HepG2 (cell line): ENCODE measurements around the gene CBFA2T2.

Experiments
- IRF2 ChIP-seq: IDR thresholded peaks from 2 replicates; pipeline ENCODE4 v1.6.1; 2018; ENCODE audit warnings: missing genetic modification reagents, missing compliant biosample characterization
- MXD4 ChIP-seq: IDR thresholded peaks from 2 replicates; pipeline ENCODE4 v1.6.1; 2016; ENCODE audit warnings: mild to moderate bottlenecking, missing biosample characterization, missing genetic modification reagents
- NONO ChIP-seq, 2 experiments: fragments of 450-650 bp in 1 of 2; sonication (generic) in 1 of 2; formaldehyde crosslinking in 1 of 2; IDR thresholded peaks in 1 of 2; conservative IDR thresholded peaks in 1 of 2; 2 replicates each; pipeline versions ENCODE4 v1.6.1 to v1.8.0; 2017 to 2022; ENCODE audit warnings: mild to moderate bottlenecking in 1 of 2, missing genetic modification reagents in 1 of 2, moderate library complexity in 1 of 2
- POLR2AphosphoS5 ChIP-seq: IDR thresholded peaks from 2 replicates; pipeline ENCODE4 v1.6.1; 2012; ENCODE audit warnings: low read depth, low read length
- XBP1 ChIP-seq: sonication (generic); formaldehyde crosslinking; IDR thresholded peaks from 2 replicates; pipeline ENCODE4 v1.5.0; 2020; ENCODE audit warnings: missing genetic modification reagents
- YY1 ChIP-seq: IDR thresholded peaks from 2 replicates; pipeline ENCODE4 v1.6.1; 2011; ENCODE audit warnings: low read length, low read depth, moderate library complexity, mild to moderate bottlenecking; ENCODE audit not compliant: insufficient read depth, insufficient replicate concordance
- ZNF121 ChIP-seq: sonication (generic); formaldehyde crosslinking; IDR thresholded peaks from 2 replicates; pipeline ENCODE4 v1.5.0; 2020; ENCODE audit warnings: mild to moderate bottlenecking, missing genetic modification reagents
- TF ChIP-seq, protein P1 (sequence below): sonication (generic); formaldehyde crosslinking; IDR thresholded peaks from 2 replicates; pipeline ENCODE4 v1.4.0; 2020; ENCODE audit warnings: low read depth, mild to moderate bottlenecking, missing genetic modification reagents
- TF ChIP-seq, protein P2 (sequence below): sonication (generic); formaldehyde crosslinking; IDR thresholded peaks from 2 replicates; pipeline ENCODE4 v1.4.0; 2020; ENCODE audit warnings: mild to moderate bottlenecking, low read depth, missing genetic modification reagents
- TF ChIP-seq, protein P3 (sequence below): sonication (generic); formaldehyde crosslinking; IDR thresholded peaks from 2 replicates; pipeline ENCODE4 v1.8.1; 2023; ENCODE audit warnings: mild to moderate bottlenecking, missing genetic modification reagents

DNA sequence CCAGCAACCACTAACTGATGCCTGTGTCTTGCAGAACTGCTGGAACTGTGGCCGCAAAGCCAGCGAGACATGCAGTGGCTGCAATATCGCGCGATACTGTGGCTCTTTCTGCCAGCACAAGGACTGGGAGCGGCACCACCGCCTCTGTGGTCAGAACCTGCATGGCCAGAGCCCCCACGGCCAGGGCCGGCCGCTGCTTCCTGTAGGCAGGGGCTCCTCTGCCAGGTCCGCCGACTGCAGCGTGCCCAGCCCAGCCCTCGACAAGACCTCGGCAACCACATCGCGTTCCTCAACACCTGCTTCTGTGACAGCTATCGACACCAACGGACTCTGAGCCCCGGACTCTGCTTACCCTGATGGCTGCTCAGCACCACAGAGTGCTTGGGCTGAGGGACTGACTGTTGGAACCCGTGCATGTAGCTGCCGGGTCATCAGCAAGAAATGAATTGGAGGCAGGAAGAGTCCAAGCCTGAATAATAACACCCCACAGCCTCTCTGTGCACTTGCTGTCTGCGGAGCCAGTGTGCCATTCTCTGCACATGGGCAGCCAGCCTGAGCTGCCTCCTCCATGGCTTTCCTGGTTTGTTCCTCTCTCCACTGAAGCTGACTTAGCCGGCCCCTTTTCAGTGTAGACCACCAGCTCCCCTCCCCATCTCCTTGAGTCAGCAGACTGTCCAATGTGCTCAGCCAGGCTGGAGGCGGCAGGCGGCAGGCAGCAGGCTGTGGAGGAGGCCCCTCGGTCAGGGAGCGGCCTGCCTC lies 154.6 kb downstream of the CBFA2T2 start:
- TF ChIP-seq, protein P1, sequence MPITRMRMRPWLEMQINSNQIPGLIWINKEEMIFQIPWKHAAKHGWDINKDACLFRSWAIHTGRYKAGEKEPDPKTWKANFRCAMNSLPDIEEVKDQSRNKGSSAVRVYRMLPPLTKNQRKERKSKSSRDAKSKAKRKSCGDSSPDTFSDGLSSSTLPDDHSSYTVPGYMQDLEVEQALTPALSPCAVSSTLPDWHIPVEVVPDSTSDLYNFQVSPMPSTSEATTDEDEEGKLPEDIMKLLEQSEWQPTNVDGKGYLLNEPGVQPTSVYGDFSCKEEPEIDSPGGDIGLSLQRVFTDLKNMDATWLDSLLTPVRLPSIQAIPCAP, result no peak
- no peak for TF ChIP-seq XBP1 (CRISPR knock-in tag)
- TF ChIP-seq, protein P2, sequence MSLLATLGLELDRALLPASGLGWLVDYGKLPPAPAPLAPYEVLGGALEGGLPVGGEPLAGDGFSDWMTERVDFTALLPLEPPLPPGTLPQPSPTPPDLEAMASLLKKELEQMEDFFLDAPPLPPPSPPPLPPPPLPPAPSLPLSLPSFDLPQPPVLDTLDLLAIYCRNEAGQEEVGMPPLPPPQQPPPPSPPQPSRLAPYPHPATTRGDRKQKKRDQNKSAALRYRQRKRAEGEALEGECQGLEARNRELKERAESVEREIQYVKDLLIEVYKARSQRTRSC, result no peak
- no peak for TF ChIP-seq MXD4
- no peak for TF ChIP-seq NONO (IDR thresholded peaks at IDR 0.05)
- no peak for TF ChIP-seq NONO (CRISPR knock-in tag; conservative IDR thresholded peaks at IDR 0.05)
- TF ChIP-seq POLR2AphosphoS5, result no peak
- no peak for TF ChIP-seq ZNF121
- TF ChIP-seq, protein P3, sequence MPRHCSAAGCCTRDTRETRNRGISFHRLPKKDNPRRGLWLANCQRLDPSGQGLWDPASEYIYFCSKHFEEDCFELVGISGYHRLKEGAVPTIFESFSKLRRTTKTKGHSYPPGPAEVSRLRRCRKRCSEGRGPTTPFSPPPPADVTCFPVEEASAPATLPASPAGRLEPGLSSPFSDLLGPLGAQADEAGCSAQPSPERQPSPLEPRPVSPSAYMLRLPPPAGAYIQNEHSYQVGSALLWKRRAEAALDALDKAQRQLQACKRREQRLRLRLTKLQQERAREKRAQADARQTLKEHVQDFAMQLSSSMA (CRISPR knock-in tag), result no peak
- no peak for TF ChIP-seq IRF2
- no peak for TF ChIP-seq YY1
